Measurements from ENCODE around the gene CYP2C19. TPM values are rescaled to one million over a fixed set of nuclear protein-coding genes. Genes with fewer than 3 reads are reported as not detected.

Gene CYP2C19
- total and polyA plus RNA-seq, 4 donors: 0.37 to 121 (median 89.3) TPM

- Histone ChIP-seq H3K9ac (ENCODE audit: low read depth in 1 of 2, low read length in 2 of 2) (peak overlapping the region; percentile 38 to 91), H3K4me1 (ENCODE audit: control insufficient read depth in 4 of 4, insufficient read depth in 4 of 4, low read length in 3 of 4) (peaks cover 0 to 37% (median 12%) of the 10 kb centered on the region in 4 donors), H3K36me3 (ENCODE audit: control insufficient read depth in 4 of 4, insufficient read depth in 3 of 4, low read depth in 1 of 4, low read length in 3 of 4) (no peaks in the 10 kb centered on the region), H3K9me3 (ENCODE audit: control insufficient read depth in 4 of 4, low read length in 3 of 4) (peaks cover 0 to 1% (median 0%) of the 10 kb centered on the region in 4 donors), H3K27ac (ENCODE audit: low read depth in 1 of 2, low read length in 2 of 2) (peak overlapping the region; percentile 91 to 97), H3K4me3 (ENCODE audit: low read depth in 1 of 3, low read length in 3 of 3) (peak overlapping the region in 2 of 3 donors; percentile 18 to 43), H3K27me3 (ENCODE audit: control insufficient read depth in 4 of 4, insufficient read depth in 4 of 4, low read length in 3 of 4) (no peaks in the 10 kb centered on the region)
- whole genome bisulfite sequencing: 34% methylated on average over 1 of the region's 1 CpG
- no peak for DNase-seq (ENCODE audit: low spot score)
- TF ChIP-seq JUND (IDR thresholded peaks at IDR 0.05): no peak
- TF ChIP-seq NR2F2 (IDR thresholded peaks at IDR 0.05): no peak
- no peak for TF ChIP-seq ZBTB33 (IDR thresholded peaks at IDR 0.05)
- TF ChIP-seq FOXA1 (IDR thresholded peaks at IDR 0.05): no peak
- no peak for TF ChIP-seq HNF4A (conservative IDR thresholded peaks at IDR 0.05)
- TF ChIP-seq HNF4G (IDR thresholded peaks at IDR 0.05): no peak
- no peak for TF ChIP-seq SP1 (IDR thresholded peaks at IDR 0.05)
- no peak for TF ChIP-seq GABPA (IDR thresholded peaks at IDR 0.05 in 1 of 2, conservative IDR thresholded peaks at IDR 0.05 in 1 of 2)
- no peak for TF ChIP-seq REST (IDR thresholded peaks at IDR 0.05)
Measured at GRCh38 chr10:94902080-94902479, 139.6 kb downstream of the CYP2C19 start.

GRCh38 chr10:94902570-94902969 is 140.1 kb downstream of the CYP2C19 start:
- H3K4me1 ChIP-seq (ENCODE audit: control insufficient read depth in 4 of 4, insufficient read depth in 4 of 4, low read length in 3 of 4): peaks cover 0 to 37% (median 12%) of the 10 kb centered on the region in 4 donors
- H3K4me3 ChIP-seq (ENCODE audit: low read depth in 1 of 3, low read length in 3 of 3): peak overlapping the region in 1 of 3 donors; percentile 43
- no peaks in the 10 kb centered on the region for H3K27me3 ChIP-seq (ENCODE audit: control insufficient read depth in 4 of 4, insufficient read depth in 4 of 4, low read length in 3 of 4)
- peaks cover 0 to 3% (median 1%) of the 10 kb centered on the region in 4 donors for H3K9me3 ChIP-seq (ENCODE audit: control insufficient read depth in 4 of 4, low read length in 3 of 4)
- WGBS: 0% methylated on average over 1 of the region's 1 CpG
- H3K27ac ChIP-seq (ENCODE audit: low read depth in 1 of 2, low read length in 2 of 2): peak overlapping the region; percentile 91 to 97
- no peaks in the 10 kb centered on the region for H3K36me3 ChIP-seq (ENCODE audit: control insufficient read depth in 4 of 4, insufficient read depth in 3 of 4, low read depth in 1 of 4, low read length in 3 of 4)
- TF ChIP-seq MAX (IDR thresholded peaks at IDR 0.05): peak; percentile 73
- TF ChIP-seq JUND (IDR thresholded peaks at IDR 0.05): peak; percentile 92 to 97
- peak; percentile 8 for TF ChIP-seq TAF1 (conservative IDR thresholded peaks at IDR 0.05)
- TF ChIP-seq HNF4G (IDR thresholded peaks at IDR 0.05): peak; percentile 55
- TF ChIP-seq REST (IDR thresholded peaks at IDR 0.05): peak; percentile 85
- peak; percentile 95 for TF ChIP-seq ATF3 (IDR thresholded peaks at IDR 0.05)
- TF ChIP-seq ZBTB33 (IDR thresholded peaks at IDR 0.05): peak; percentile 89
- peak; percentile 22 for TF ChIP-seq NR2F2 (IDR thresholded peaks at IDR 0.05)
- peak; percentile 94 for TF ChIP-seq FOXA2 (IDR thresholded peaks at IDR 0.05)
- TF ChIP-seq EGR1 (IDR thresholded peaks at IDR 0.05; ENCODE audit: low read depth in 2 of 2): no peak
- peak; percentile 84 to 91 for TF ChIP-seq HNF4A (conservative IDR thresholded peaks at IDR 0.05)
- peak in 1 of 2 donors; percentile 32 for TF ChIP-seq GABPA (IDR thresholded peaks at IDR 0.05 in 1 of 2, conservative IDR thresholded peaks at IDR 0.05 in 1 of 2)
- TF ChIP-seq SP1 (IDR thresholded peaks at IDR 0.05): peak; percentile 87
- peak; percentile 90 to 92 for TF ChIP-seq RXRA (IDR thresholded peaks at IDR 0.05)
- peak; percentile 89 for TF ChIP-seq FOXA1 (IDR thresholded peaks at IDR 0.05)
- TF ChIP-seq RAD21 (IDR thresholded peaks at IDR 0.05): peak; percentile 55 to 67
- no peak for TF ChIP-seq CTCF (IDR thresholded peaks at IDR 0.05; ENCODE audit: low read depth, low read length, missing input control)
- peak; percentile 74 for TF ChIP-seq YY1 (IDR thresholded peaks at IDR 0.05)
- H3K9ac ChIP-seq (ENCODE audit: low read depth in 1 of 2, low read length in 2 of 2): peak overlapping the region in 1 of 2 donors; percentile 91
- no peak for DNase-seq (ENCODE audit: low spot score)
